Osteocyte (in vitro differentiated cells): ENCODE data around the gene KRT7. TPM values are rescaled to one million over a fixed set of nuclear protein-coding genes. Genes with fewer than 3 reads are reported as not detected.

Source experiments
- DNase-seq: peaks from one replicate; pipeline ENCODE4 v3.0.0; 2021; ENCODE audit warnings: mixed read lengths; ENCODE audit not compliant: unreplicated experiment; ENCODE audit errors: extremely low spot score
- H3K27ac Mint-ChIP-seq: one replicate; pipeline ENCODE4 v1.8.0; 2021; ENCODE audit warnings: mild to moderate bottlenecking, mixed read lengths; ENCODE audit not compliant: unreplicated experiment
- H3K27me3 Mint-ChIP-seq: one replicate; pipeline ENCODE4 v1.8.0; 2021; ENCODE audit warnings: mixed read lengths; ENCODE audit not compliant: unreplicated experiment
- H3K36me3 Mint-ChIP-seq: one replicate; pipeline ENCODE4 v1.8.0; 2021; ENCODE audit warnings: mixed read lengths; ENCODE audit not compliant: unreplicated experiment
- H3K4me1 Mint-ChIP-seq: one replicate; pipeline ENCODE4 v1.8.0; 2021; ENCODE audit warnings: mixed read lengths; ENCODE audit not compliant: unreplicated experiment
- H3K4me3 Mint-ChIP-seq: one replicate; pipeline ENCODE4 v1.8.0; 2021; ENCODE audit warnings: mild to moderate bottlenecking, moderate library complexity, mixed read lengths; ENCODE audit not compliant: unreplicated experiment
- H3K9me3 Mint-ChIP-seq: one replicate; pipeline ENCODE4 v1.8.0; 2021; ENCODE audit warnings: mixed read lengths; ENCODE audit not compliant: unreplicated experiment
- total RNA-seq: library from RNA; stranded (reverse); gene quantifications from 2 replicates; pipeline ENCODE4 v1.2.1, GENCODE V29; 2021
- TF ChIP-seq, protein P1 (sequence below): fragments of 200-600 bp; sonication (generic); IDR thresholded peaks from 2 replicates; pipeline ENCODE4 v1.5.0; 2021; ENCODE audit warnings: antibody characterized with exemption, mild to moderate bottlenecking, moderate library complexity

KRT7 gene
- total RNA-seq, 1 donor from 2014 or later = 168 TPM

DNA sequence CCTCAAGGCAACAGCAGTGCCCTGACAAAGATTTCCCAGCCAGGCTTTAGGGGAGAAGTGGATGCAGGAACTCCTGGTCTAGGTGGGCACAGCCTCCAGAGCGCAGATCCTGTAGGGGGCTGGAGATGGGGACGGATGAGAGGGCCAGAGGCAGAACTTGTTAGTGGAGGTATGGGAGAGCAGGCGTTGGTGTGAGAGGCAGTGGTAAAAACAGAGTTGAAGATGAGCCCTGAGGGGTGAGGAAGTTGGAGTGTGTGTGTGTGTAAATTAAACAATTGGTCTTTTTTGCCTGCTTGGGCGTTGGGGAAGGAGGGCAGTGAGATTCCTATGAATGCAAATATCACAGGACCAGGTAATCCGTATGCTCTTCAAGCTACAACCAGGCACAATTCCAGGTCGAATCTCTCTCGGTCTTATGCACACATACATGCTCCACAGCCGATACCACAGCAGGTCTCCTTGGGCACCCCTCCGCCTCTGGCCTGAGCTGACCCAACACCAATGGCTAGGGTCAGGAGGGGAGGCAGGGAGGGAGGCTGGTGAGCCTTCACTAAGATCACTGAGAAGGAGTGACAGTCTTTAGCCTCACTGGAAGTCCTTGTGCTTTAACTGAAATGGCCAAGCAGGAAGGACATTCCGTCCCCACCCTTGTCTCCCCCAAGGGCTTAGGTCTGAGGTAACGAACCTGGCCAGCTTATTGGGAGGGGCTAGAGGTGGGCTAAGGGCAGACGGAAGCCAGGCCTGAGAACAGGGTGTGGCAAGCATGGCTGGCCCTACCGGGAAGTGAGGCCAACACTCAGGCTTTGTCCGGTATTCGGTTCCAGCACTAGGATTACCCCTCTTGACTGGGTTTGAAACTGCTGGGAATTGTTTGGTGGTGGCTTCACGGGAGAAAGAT lies 1.5 kb upstream of the KRT7 start:
- H3K4me1 Mint-ChIP-seq = peaks cover 62% of the 10 kb centered on the region
- H3K27me3 Mint-ChIP-seq = no peaks in the 10 kb centered on the region
- TF ChIP-seq, protein P1, sequence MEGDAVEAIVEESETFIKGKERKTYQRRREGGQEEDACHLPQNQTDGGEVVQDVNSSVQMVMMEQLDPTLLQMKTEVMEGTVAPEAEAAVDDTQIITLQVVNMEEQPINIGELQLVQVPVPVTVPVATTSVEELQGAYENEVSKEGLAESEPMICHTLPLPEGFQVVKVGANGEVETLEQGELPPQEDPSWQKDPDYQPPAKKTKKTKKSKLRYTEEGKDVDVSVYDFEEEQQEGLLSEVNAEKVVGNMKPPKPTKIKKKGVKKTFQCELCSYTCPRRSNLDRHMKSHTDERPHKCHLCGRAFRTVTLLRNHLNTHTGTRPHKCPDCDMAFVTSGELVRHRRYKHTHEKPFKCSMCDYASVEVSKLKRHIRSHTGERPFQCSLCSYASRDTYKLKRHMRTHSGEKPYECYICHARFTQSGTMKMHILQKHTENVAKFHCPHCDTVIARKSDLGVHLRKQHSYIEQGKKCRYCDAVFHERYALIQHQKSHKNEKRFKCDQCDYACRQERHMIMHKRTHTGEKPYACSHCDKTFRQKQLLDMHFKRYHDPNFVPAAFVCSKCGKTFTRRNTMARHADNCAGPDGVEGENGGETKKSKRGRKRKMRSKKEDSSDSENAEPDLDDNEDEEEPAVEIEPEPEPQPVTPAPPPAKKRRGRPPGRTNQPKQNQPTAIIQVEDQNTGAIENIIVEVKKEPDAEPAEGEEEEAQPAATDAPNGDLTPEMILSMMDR = no peak
- peak overlapping the region; percentile 94 for H3K27ac Mint-ChIP-seq
- H3K9me3 Mint-ChIP-seq = peaks cover 7% of the 10 kb centered on the region
- no peak overlapping the region for H3K4me3 Mint-ChIP-seq
- no peak for DNase-seq
- H3K36me3 Mint-ChIP-seq = no peaks in the 10 kb centered on the region

DNA sequence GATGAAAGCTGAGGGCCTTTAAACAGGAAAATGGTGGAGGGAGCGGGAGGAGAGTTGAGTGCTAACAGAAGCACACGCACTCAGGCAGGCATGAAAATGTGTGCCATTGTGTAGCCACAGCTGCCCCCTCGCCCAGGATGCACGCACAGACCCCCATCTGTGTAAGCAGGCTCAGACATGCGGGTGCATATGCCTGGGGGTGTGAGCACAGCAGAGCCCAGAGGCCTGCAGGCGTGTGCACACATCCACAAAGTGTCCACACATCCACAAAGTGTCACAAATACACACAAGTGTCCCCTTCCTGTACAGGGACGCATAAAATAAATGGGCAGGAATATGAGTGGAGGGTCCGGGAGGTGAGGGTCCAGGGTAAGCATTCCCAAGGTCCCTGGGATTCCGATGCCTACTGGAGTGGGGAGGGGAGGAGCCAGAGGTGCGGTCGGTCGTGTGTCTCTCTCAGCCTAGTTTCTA lies 805 bp upstream of the KRT7 start:
- H3K4me3 Mint-ChIP-seq = peak overlapping the region; percentile 77
- no peaks in the 10 kb centered on the region for H3K27me3 Mint-ChIP-seq
- no peak for DNase-seq
- peaks cover 61% of the 10 kb centered on the region for H3K4me1 Mint-ChIP-seq
- H3K27ac Mint-ChIP-seq = peak overlapping the region; percentile 94
- H3K36me3 Mint-ChIP-seq = no peaks in the 10 kb centered on the region
- TF ChIP-seq, protein P1 = no peak
- H3K9me3 Mint-ChIP-seq = no peaks in the 10 kb centered on the region

GRCh38 chr12:52233462-52234207 lies 592 bp downstream of the KRT7 start:
- H3K27ac Mint-ChIP-seq = peak overlapping the region; percentile 89
- DNase-seq = no peak
- no peaks in the 10 kb centered on the region for H3K36me3 Mint-ChIP-seq
- peak overlapping the region; percentile 77 for H3K4me3 Mint-ChIP-seq
- no peaks in the 10 kb centered on the region for H3K27me3 Mint-ChIP-seq
- peaks cover 72% of the 10 kb centered on the region for H3K4me1 Mint-ChIP-seq
- H3K9me3 Mint-ChIP-seq = no peaks in the 10 kb centered on the region
- TF ChIP-seq, protein P1 = no peak

- Mint-ChIP-seq H3K36me3 (no peaks in the 10 kb centered on the region), H3K4me1 (peaks cover 77% of the 10 kb centered on the region), H3K9me3 (no peaks in the 10 kb centered on the region), H3K27me3 (no peaks in the 10 kb centered on the region), H3K4me3 (peak overlapping the region; percentile 47), H3K27ac (peak overlapping the region; percentile 75)
- no peak for DNase-seq
- TF ChIP-seq, protein P1 = no peak
These were observed 1.3 kb downstream of the KRT7 start for GRCh38 chr12:52234223-52234810.
